Measurements from ENCODE around the gene TOP3B. TPM values are rescaled to one million over a fixed set of nuclear protein-coding genes. Genes with fewer than 3 reads are reported as not detected.
A peak's percentile ranks its signal among the peaks of the same experiment; 100 is the strongest.

The TOP3B gene
- total and polyA plus RNA-seq, 2 donors, result 17.4 to 18.4 TPM

DNA sequence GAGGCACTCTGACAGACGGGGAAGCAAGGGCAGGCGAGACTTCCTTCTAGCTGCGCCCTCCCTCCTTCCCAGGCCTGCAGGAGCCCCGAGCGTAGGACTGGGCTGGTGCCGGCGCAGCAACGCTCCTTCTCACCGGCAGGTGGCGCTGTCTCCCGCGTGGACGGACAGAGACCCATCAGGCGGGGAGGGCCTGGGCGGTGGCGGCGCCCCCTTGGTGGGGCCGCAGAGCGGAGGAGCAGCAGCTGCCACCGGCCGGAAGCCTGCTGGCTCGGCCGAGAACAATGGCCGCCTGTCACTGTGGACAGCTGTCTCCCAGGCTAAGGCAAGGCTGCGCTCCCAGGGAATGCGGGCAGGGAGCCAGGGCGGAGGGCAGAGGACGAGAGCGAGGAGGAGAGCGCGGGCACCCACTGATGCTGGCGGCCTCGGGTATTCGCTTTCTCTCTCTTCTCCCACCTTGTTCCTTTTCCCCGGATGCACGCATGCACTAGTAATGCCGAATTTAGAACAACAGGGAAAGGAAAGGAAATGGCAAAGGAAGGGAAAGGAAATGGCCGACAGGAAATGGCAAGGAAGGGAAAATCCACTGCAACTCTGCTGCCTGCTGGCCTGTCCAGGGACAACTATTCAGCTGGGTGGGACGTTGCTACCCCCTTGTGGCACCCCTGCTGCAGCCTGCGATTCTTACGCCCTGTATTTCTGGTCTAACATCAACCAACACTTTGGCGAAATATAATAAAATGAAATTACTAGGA, 44.3 kb downstream of the TOP3B start:
- peak; percentile 68 to 93 (median 82) for DNase-seq (ENCODE audit: low read depth in 6 of 9, low spot score in 9 of 9)
- Histone ChIP-seq H3K4me1 (ENCODE audit: control insufficient read depth in 2 of 2, insufficient read depth in 2 of 2, low read length in 2 of 2) (peaks cover 8 to 52% of the 10 kb centered on the region in 2 donors), H3K4me3 (ENCODE audit: low read length in 2 of 2) (peak overlapping the region; percentile 49 to 50), H3K9me3 (ENCODE audit: control insufficient read depth in 2 of 2, insufficient read depth in 1 of 2, low read length in 1 of 2) (no peaks in the 10 kb centered on the region), H3K27me3 (ENCODE audit: control insufficient read depth in 2 of 2, insufficient read depth in 1 of 2, low read length in 1 of 2) (no peaks in the 10 kb centered on the region), H3K36me3 (ENCODE audit: control insufficient read depth in 2 of 2, insufficient read depth in 2 of 2, low read length in 1 of 2) (peaks cover 15% of the 10 kb centered on the region in 2 donors), H3K27ac (ENCODE audit: low read depth in 1 of 2, low read length in 1 of 2) (peak overlapping the region; percentile 55 to 68)
- WGBS, result 17% methylated on average over 42 of the region's 42 CpGs

DNA sequence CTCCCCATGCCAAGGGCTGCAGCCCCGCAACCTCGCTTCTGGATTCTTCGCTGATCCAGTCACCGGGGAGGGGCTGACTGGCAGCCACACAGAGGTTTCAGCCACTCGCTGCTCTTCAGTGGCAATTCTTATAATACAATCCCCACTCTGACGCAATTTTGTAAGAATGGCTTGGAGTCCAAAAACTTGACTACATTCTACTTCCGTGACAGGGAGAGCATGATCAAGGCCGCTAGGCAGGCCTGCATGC, 44.8 kb downstream of the TOP3B start:
- Histone ChIP-seq H3K9me3 (ENCODE audit: control insufficient read depth in 2 of 2, insufficient read depth in 1 of 2, low read length in 1 of 2) (no peaks in the 10 kb centered on the region), H3K36me3 (ENCODE audit: control insufficient read depth in 2 of 2, insufficient read depth in 2 of 2, low read length in 1 of 2) (peaks cover 19 to 20% of the 10 kb centered on the region in 2 donors), H3K4me3 (ENCODE audit: low read length in 2 of 2) (no peak overlapping the region), H3K27me3 (ENCODE audit: control insufficient read depth in 2 of 2, insufficient read depth in 1 of 2, low read length in 1 of 2) (no peaks in the 10 kb centered on the region), H3K4me1 (ENCODE audit: control insufficient read depth in 2 of 2, insufficient read depth in 2 of 2, low read length in 2 of 2) (peaks cover 8 to 51% of the 10 kb centered on the region in 2 donors), H3K27ac (ENCODE audit: low read depth in 1 of 2, low read length in 1 of 2) (peak overlapping the region; percentile 28 to 84)
- WGBS, result 70% methylated on average over 8 of the region's 8 CpGs
- no peak for DNase-seq (ENCODE audit: low read depth in 6 of 9, low spot score in 9 of 9)

DNA sequence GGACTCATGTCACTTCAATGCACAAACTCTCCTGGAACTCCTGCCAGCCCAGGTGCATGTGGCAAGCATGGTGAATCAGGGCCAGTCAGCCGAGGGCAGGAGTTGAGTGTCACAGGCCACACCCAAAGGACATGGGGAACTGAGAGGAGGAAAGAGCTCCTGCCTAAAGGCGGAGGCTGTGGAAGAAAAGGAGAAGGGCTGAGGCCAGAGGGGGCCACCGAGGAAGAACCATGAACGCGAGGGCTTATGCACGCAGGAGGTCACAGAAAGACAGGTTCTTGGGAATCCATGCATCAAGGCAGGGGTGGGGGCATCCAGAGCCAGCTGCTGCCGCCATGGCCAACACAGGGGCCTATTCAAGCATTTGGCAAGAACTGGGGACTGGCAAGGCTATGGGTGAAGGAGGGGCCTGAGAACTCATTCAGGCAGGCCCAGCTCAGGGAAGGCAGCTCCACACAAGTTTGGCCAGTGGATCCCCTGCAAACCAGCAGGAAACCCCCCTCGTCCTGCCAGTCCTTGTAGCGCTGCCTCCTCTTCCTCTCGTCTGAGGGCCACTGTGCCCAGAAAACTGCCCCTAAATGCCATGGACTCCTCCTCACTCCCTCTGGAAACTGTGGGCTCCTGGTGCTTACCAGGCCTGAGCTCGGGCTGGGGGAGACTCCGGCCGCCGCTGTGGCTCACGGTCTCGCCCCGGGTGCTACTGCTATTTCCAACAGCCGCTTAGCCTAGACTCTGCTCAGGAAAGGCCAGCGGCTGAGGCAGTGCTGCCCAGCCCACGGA, 45.4 kb downstream of the TOP3B start:
- peaks cover 8 to 46% of the 10 kb centered on the region in 2 donors for H3K4me1 ChIP-seq (ENCODE audit: control insufficient read depth in 2 of 2, insufficient read depth in 2 of 2, low read length in 2 of 2)

DNA sequence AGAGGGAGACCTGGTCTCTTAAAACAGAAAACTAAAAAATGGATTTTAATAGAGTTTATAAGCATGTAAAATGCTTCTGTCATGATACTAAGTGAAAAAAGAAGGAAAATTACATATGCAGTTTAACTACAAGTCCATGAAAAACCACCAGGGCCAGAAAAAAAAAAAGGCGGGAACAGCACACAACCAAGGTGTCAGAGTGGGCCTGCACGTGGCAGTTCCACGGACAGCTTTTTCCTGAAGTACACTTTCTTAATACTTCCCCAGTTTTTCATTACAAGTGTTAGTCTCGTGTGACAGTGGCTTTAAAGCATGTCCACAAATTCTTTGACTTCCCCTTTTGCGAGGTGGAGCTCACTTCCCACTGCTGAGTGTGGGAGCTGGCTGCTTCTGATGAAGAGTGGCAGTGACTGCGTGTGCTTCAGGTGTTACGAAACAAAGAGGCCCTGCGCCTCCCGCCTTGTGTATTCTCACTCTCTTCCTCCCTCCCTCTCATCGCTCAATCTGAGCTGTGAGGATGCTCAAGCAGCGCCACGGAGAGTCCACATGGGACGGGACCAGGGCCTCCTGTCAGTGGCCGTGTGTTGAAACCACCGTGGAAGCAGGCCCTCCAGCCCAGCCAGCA, 46.3 kb downstream of the TOP3B start:
- 77% methylated on average over 15 of the region's 15 CpGs for WGBS
- Histone ChIP-seq H3K36me3 (ENCODE audit: control insufficient read depth in 2 of 2, insufficient read depth in 2 of 2, low read length in 1 of 2) (peaks cover 22 to 23% of the 10 kb centered on the region in 2 donors), H3K4me3 (ENCODE audit: low read length in 2 of 2) (no peak overlapping the region)

More for the DNA sequence above, 45.4 kb downstream of the TOP3B start:
- peak overlapping the region; percentile 28 to 84 for H3K27ac ChIP-seq (ENCODE audit: low read depth in 1 of 2, low read length in 1 of 2)
- no peak overlapping the region for H3K4me3 ChIP-seq (ENCODE audit: low read length in 2 of 2)
- peaks cover 23% of the 10 kb centered on the region in 2 donors for H3K36me3 ChIP-seq (ENCODE audit: control insufficient read depth in 2 of 2, insufficient read depth in 2 of 2, low read length in 1 of 2)
- H3K9me3 ChIP-seq (ENCODE audit: control insufficient read depth in 2 of 2, insufficient read depth in 1 of 2, low read length in 1 of 2), result no peaks in the 10 kb centered on the region
- 94% methylated on average over 20 of the region's 20 CpGs for WGBS
- no peaks in the 10 kb centered on the region for H3K27me3 ChIP-seq (ENCODE audit: control insufficient read depth in 2 of 2, insufficient read depth in 1 of 2, low read length in 1 of 2)
- no peak for DNase-seq (ENCODE audit: low read depth in 6 of 9, low spot score in 9 of 9)

DNA sequence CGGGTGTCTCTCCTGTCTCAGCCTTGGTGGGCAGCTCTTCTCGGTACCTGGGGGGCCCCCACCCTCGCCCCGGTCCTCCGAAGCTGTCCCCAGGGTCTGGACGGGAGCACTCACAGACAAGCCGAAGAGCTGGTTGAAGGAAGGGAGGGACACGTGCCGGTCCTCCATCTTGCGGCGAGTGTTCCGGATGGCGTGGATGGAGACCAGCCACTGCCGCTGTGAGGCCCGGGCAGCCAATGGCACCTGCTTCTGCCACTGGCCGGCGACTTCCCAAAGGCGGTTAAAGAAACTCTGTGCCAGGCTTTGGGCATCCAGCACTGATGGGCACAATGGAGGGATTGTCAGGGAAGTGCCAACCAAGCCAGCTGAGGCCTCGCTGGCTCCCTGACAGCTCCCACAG, 48.7 kb downstream of the TOP3B start:
- peaks cover 8 to 26% of the 10 kb centered on the region in 2 donors for H3K4me1 ChIP-seq (ENCODE audit: control insufficient read depth in 2 of 2, insufficient read depth in 2 of 2, low read length in 2 of 2)
- H3K9me3 ChIP-seq (ENCODE audit: control insufficient read depth in 2 of 2, insufficient read depth in 1 of 2, low read length in 1 of 2), result no peaks in the 10 kb centered on the region
- DNase-seq (ENCODE audit: low read depth in 6 of 9, low spot score in 9 of 9), result no peak
- no peak overlapping the region for H3K4me3 ChIP-seq (ENCODE audit: low read length in 2 of 2)
- 98% methylated on average over 19 of the region's 19 CpGs for WGBS
- H3K27me3 ChIP-seq (ENCODE audit: control insufficient read depth in 2 of 2, insufficient read depth in 1 of 2, low read length in 1 of 2), result no peaks in the 10 kb centered on the region
- peaks cover 23 to 26% of the 10 kb centered on the region in 2 donors for H3K36me3 ChIP-seq (ENCODE audit: control insufficient read depth in 2 of 2, insufficient read depth in 2 of 2, low read length in 1 of 2)
- H3K27ac ChIP-seq (ENCODE audit: low read depth in 1 of 2, low read length in 1 of 2), result no peak overlapping the region

More for the DNA sequence above, 46.3 kb downstream of the TOP3B start:
- DNase-seq (ENCODE audit: low read depth in 6 of 9, low spot score in 9 of 9), result peak in 1 of 9 donors; percentile 23
- H3K4me1 ChIP-seq (ENCODE audit: control insufficient read depth in 2 of 2, insufficient read depth in 2 of 2, low read length in 2 of 2), result peaks cover 8 to 38% of the 10 kb centered on the region in 2 donors
- H3K9me3 ChIP-seq (ENCODE audit: control insufficient read depth in 2 of 2, insufficient read depth in 1 of 2, low read length in 1 of 2), result no peaks in the 10 kb centered on the region
- H3K27me3 ChIP-seq (ENCODE audit: control insufficient read depth in 2 of 2, insufficient read depth in 1 of 2, low read length in 1 of 2), result no peaks in the 10 kb centered on the region
- no peak overlapping the region for H3K27ac ChIP-seq (ENCODE audit: low read depth in 1 of 2, low read length in 1 of 2)

DNA sequence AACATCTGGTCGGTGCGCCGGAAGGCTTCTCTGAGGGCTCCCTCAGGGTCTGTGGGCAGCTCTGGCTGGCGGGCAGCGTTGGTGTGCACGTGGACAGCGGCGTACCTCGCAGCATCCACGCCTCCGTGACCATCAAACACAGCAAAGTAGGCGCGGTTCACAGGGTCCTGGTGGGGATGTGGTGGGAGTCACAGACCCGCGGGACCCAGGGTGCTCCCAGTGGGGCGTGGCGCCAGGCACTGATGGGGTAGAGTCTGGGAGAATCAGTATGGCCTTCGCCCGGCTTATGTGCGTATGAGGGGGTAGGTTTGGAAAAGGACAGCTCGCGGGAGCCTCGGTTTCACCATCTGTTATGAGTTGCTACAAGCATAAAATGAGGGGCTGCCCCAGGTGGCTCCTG, 49.2 kb downstream of the TOP3B start:
- H3K4me3 ChIP-seq (ENCODE audit: low read length in 2 of 2), result no peak overlapping the region
- H3K4me1 ChIP-seq (ENCODE audit: control insufficient read depth in 2 of 2, insufficient read depth in 2 of 2, low read length in 2 of 2), result peaks cover 4 to 23% of the 10 kb centered on the region in 2 donors
- H3K36me3 ChIP-seq (ENCODE audit: control insufficient read depth in 2 of 2, insufficient read depth in 2 of 2, low read length in 1 of 2), result peaks cover 23 to 26% of the 10 kb centered on the region in 2 donors
- DNase-seq (ENCODE audit: low read depth in 6 of 9, low spot score in 9 of 9), result no peak
- H3K27me3 ChIP-seq (ENCODE audit: control insufficient read depth in 2 of 2, insufficient read depth in 1 of 2, low read length in 1 of 2), result no peaks in the 10 kb centered on the region
- H3K27ac ChIP-seq (ENCODE audit: low read depth in 1 of 2, low read length in 1 of 2), result no peak overlapping the region
- WGBS, result 97% methylated on average over 23 of the region's 23 CpGs
- H3K9me3 ChIP-seq (ENCODE audit: control insufficient read depth in 2 of 2, insufficient read depth in 1 of 2, low read length in 1 of 2), result no peaks in the 10 kb centered on the region

DNA sequence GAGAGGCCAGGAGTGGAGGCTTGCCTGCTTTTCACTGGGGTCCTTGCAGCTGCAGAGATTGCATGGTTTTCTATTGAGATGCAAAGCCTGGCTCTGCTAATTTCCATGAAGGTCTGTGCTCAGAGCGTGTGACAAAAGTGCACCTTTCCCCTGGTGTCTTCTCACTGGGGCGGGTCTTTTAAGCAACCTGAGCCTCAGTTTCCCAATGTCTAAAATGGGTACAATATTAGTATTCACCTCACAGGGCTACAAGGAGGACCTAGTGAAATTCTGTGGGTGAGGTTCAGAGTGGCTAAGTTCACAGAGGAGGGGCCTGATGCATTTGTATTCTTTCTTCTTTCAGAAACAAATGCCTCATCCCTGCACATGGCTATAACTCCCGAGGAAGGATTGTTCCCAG, 50.2 kb downstream of the TOP3B start:
- Histone ChIP-seq H3K27ac (ENCODE audit: low read depth in 1 of 2, low read length in 1 of 2) (no peak overlapping the region), H3K4me3 (ENCODE audit: low read length in 2 of 2) (no peak overlapping the region), H3K9me3 (ENCODE audit: control insufficient read depth in 2 of 2, insufficient read depth in 1 of 2, low read length in 1 of 2) (no peaks in the 10 kb centered on the region), H3K27me3 (ENCODE audit: control insufficient read depth in 2 of 2, insufficient read depth in 1 of 2, low read length in 1 of 2) (no peaks in the 10 kb centered on the region), H3K4me1 (ENCODE audit: control insufficient read depth in 2 of 2, insufficient read depth in 2 of 2, low read length in 2 of 2) (peaks cover 0 to 13% of the 10 kb centered on the region in 2 donors), H3K36me3 (ENCODE audit: control insufficient read depth in 2 of 2, insufficient read depth in 2 of 2, low read length in 1 of 2) (peaks cover 23 to 26% of the 10 kb centered on the region in 2 donors)
- 95% methylated on average over 3 of the region's 3 CpGs for WGBS
- DNase-seq (ENCODE audit: low read depth in 6 of 9, low spot score in 9 of 9), result no peak

DNA sequence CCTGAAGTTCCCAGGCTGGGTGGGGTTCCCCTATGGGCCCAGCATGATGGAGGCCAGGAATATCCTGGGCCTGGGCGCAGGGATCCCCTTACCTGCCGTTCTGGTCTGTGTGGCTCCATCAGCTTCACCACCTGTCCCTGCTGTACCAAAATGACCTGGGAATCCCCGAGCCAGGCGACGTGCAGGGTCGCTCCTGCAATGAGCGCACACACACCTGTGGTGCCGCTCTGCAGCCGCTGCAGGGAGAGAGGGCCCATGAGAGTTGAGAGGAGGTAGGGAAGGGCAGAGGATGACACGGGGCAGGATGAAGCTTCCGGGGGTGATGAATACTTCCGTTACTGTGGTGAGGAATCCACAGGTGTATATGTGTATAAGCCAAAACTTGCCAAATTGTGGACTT, 51.5 kb downstream of the TOP3B start:
- no peak overlapping the region for H3K27ac ChIP-seq (ENCODE audit: low read depth in 1 of 2, low read length in 1 of 2)
- DNase-seq (ENCODE audit: low read depth in 6 of 9, low spot score in 9 of 9), result no peak
- H3K9me3 ChIP-seq (ENCODE audit: control insufficient read depth in 2 of 2, insufficient read depth in 1 of 2, low read length in 1 of 2), result no peaks in the 10 kb centered on the region
- H3K27me3 ChIP-seq (ENCODE audit: control insufficient read depth in 2 of 2, insufficient read depth in 1 of 2, low read length in 1 of 2), result no peaks in the 10 kb centered on the region
- 94% methylated on average over 12 of the region's 12 CpGs for whole genome bisulfite sequencing
- no peak overlapping the region for H3K4me3 ChIP-seq (ENCODE audit: low read length in 2 of 2)
- peaks cover 0 to 3% of the 10 kb centered on the region in 2 donors for H3K4me1 ChIP-seq (ENCODE audit: control insufficient read depth in 2 of 2, insufficient read depth in 2 of 2, low read length in 2 of 2)
- peaks cover 23 to 26% of the 10 kb centered on the region in 2 donors for H3K36me3 ChIP-seq (ENCODE audit: control insufficient read depth in 2 of 2, insufficient read depth in 2 of 2, low read length in 1 of 2)

DNA sequence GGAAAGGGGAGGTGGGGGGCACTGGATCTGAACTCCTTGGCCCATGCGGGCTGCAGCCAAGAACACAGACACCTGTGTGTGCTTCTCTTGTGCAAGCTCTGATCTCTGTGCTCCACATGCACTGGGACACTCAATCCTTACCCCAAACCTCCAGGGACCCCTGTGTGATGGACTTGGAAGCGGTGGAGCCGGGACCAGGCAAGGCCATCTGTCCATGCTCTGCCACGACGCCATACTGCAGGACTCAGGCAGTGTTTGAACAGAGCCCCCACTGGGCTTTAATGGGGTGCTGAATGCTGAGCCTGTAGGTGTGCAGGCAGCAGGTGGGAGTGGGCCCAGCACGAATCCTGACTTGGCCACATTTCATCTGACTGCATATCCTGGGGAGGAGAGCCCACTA, 53.3 kb downstream of the TOP3B start:
- H3K36me3 ChIP-seq (ENCODE audit: control insufficient read depth in 2 of 2, insufficient read depth in 2 of 2, low read length in 1 of 2), result peaks cover 20 to 26% of the 10 kb centered on the region in 2 donors
- WGBS, result 96% methylated on average over 6 of the region's 6 CpGs
- no peak overlapping the region for H3K27ac ChIP-seq (ENCODE audit: low read depth in 1 of 2, low read length in 1 of 2)
- H3K27me3 ChIP-seq (ENCODE audit: control insufficient read depth in 2 of 2, insufficient read depth in 1 of 2, low read length in 1 of 2), result no peaks in the 10 kb centered on the region
- H3K9me3 ChIP-seq (ENCODE audit: control insufficient read depth in 2 of 2, insufficient read depth in 1 of 2, low read length in 1 of 2), result no peaks in the 10 kb centered on the region
- no peak overlapping the region for H3K4me3 ChIP-seq (ENCODE audit: low read length in 2 of 2)
- DNase-seq (ENCODE audit: low read depth in 6 of 9, low spot score in 9 of 9), result no peak
- H3K4me1 ChIP-seq (ENCODE audit: control insufficient read depth in 2 of 2, insufficient read depth in 2 of 2, low read length in 2 of 2), result peaks cover 0 to 3% of the 10 kb centered on the region in 2 donors
